H9 (cell line): Measurements from ENCODE around the gene PITX1. TPM values are rescaled to one million over a fixed set of nuclear protein-coding genes. Genes with fewer than 3 reads are reported as not detected.

Experiments
- DNase-seq: peaks from one replicate; pipeline ENCODE4 v3.0.0-alpha.2; 2017
- H2AFZ ChIP-seq: one replicate; pipeline ENCODE4 v1.6.1; 2013; ENCODE audit warnings: mild to moderate bottlenecking, low read length, control low read depth, moderate library complexity
- H2AK5ac ChIP-seq: 2 replicates; pipeline ENCODE4 v1.6.1; 2013; ENCODE audit warnings: low read length, control low read depth, mixed read lengths; ENCODE audit not compliant: insufficient read length
- H2BK120ac ChIP-seq: one replicate; pipeline ENCODE4 v1.6.1; 2013; ENCODE audit warnings: low read depth, mild to moderate bottlenecking, low read length, control low read depth, inconsistent platforms; ENCODE audit not compliant: poor library complexity, severe bottlenecking
- H2BK12ac ChIP-seq: 2 replicates; pipeline ENCODE4 v1.6.1; 2013; ENCODE audit warnings: low read length, control low read depth, mixed read lengths, low read depth; ENCODE audit not compliant: insufficient read length
- H2BK15ac ChIP-seq: 2 replicates; pipeline ENCODE4 v1.6.1; 2013; ENCODE audit warnings: low read depth, low read length, control low read depth
- H2BK20ac ChIP-seq: one replicate; pipeline ENCODE4 v1.6.1; 2013; ENCODE audit warnings: low read depth, mild to moderate bottlenecking, low read length, control low read depth, inconsistent platforms; ENCODE audit not compliant: poor library complexity, severe bottlenecking
- H2BK5ac ChIP-seq: 2 replicates; pipeline ENCODE4 v1.6.1; 2013; ENCODE audit warnings: low read length, control low read depth, mixed read lengths; ENCODE audit not compliant: insufficient read length
- H3K14ac ChIP-seq: 2 replicates; pipeline ENCODE4 v1.6.1; 2013; ENCODE audit warnings: low read length, control low read depth; ENCODE audit not compliant: insufficient read depth
- H3K18ac ChIP-seq: 2 replicates; pipeline ENCODE4 v1.6.1; 2013; ENCODE audit warnings: low read depth, mild to moderate bottlenecking, mixed read lengths, low read length, control low read depth; ENCODE audit not compliant: insufficient read length
- H3K23ac ChIP-seq: 2 replicates; pipeline ENCODE4 v1.6.1; 2013; ENCODE audit warnings: low read length, control low read depth, mixed read lengths, low read depth; ENCODE audit not compliant: insufficient read length
- H3K23me2 ChIP-seq: 2 replicates; pipeline ENCODE4 v1.6.1; 2013; ENCODE audit warnings: low read depth, mild to moderate bottlenecking, mixed read lengths, low read length, control low read depth; ENCODE audit not compliant: insufficient read length, poor library complexity, severe bottlenecking
- H3K27ac ChIP-seq: 2 replicates; pipeline ENCODE4 v1.5.1; 2013; ENCODE audit warnings: low read length, control low read depth, mixed read lengths, low read depth; ENCODE audit not compliant: insufficient read length
- H3K27me3 ChIP-seq: 2 replicates; pipeline ENCODE4 v1.6.1; 2013; ENCODE audit warnings: low read length, control low read depth, inconsistent platforms; ENCODE audit not compliant: insufficient read depth
- H3K4ac ChIP-seq: 2 replicates; pipeline ENCODE4 v1.6.1; 2013; ENCODE audit warnings: low read depth, mild to moderate bottlenecking, control low read depth, inconsistent platforms, low read length, moderate library complexity
- H3K4me1 ChIP-seq: 2 replicates; pipeline ENCODE4 v1.6.1; 2013; ENCODE audit warnings: low read length, control low read depth, inconsistent platforms; ENCODE audit not compliant: insufficient read depth
- H3K4me2 ChIP-seq: 2 replicates; pipeline ENCODE4 v1.6.1; 2013; ENCODE audit warnings: low read length, control low read depth, mixed read lengths; ENCODE audit not compliant: insufficient read length, insufficient read depth
- H3K56ac ChIP-seq: 2 replicates; pipeline ENCODE4 v1.6.1; 2013; ENCODE audit warnings: low read depth, mild to moderate bottlenecking, mixed read lengths, low read length, control low read depth; ENCODE audit not compliant: insufficient read length
- H3K79me1 ChIP-seq: 2 replicates; pipeline ENCODE4 v1.6.1; 2013; ENCODE audit warnings: low read depth, mild to moderate bottlenecking, moderate library complexity, low read length, control low read depth, inconsistent platforms; ENCODE audit not compliant: insufficient read depth, poor library complexity, severe bottlenecking
- H3K79me2 ChIP-seq: 2 replicates; pipeline ENCODE4 v1.6.1; 2013; ENCODE audit warnings: low read length, control low read depth, inconsistent platforms; ENCODE audit not compliant: insufficient read depth
- H3K9ac ChIP-seq: 2 replicates; pipeline ENCODE4 v1.6.1; 2013; ENCODE audit warnings: low read length, control low read depth, mixed read lengths; ENCODE audit not compliant: insufficient read length; ENCODE audit errors: extremely low read depth
- H3K9me3 ChIP-seq: one replicate; pipeline ENCODE4 v1.6.1; 2013; ENCODE audit warnings: low read depth, low read length, inconsistent platforms; ENCODE audit not compliant: control insufficient read depth
- H3T11ph ChIP-seq: one replicate; pipeline ENCODE4 v1.6.1; 2013; ENCODE audit warnings: mild to moderate bottlenecking, low read length, control low read depth, inconsistent platforms
- H4K20me1 ChIP-seq: one replicate; pipeline ENCODE4 v1.6.1; 2013; ENCODE audit not compliant: control insufficient read depth, insufficient read length, insufficient read depth
- H4K5ac ChIP-seq: 2 replicates; pipeline ENCODE4 v1.6.1; 2013; ENCODE audit warnings: low read depth, mild to moderate bottlenecking, mixed read lengths, low read length, control low read depth; ENCODE audit not compliant: insufficient read length
- H4K8ac ChIP-seq: replicated peaks from 2 replicates; pipeline ENCODE4 v1.6.1; 2013; ENCODE audit warnings: low read length, control low read depth, mixed read lengths, low read depth; ENCODE audit not compliant: insufficient read length
- H4K91ac ChIP-seq: 2 replicates; pipeline ENCODE4 v1.6.1; 2013; ENCODE audit warnings: low read depth, mild to moderate bottlenecking, moderate library complexity, mixed read lengths, low read length, control low read depth; ENCODE audit not compliant: insufficient read length
- H3K27ac Mint-ChIP-seq, 3 experiments: 2 replicates in 2 of 3; 3 replicates in 1 of 3; pipeline ENCODE4 v1.8.0; 2020 to 2021; ENCODE audit warnings: mixed read lengths in 3 of 3, mild to moderate bottlenecking in 1 of 3, moderate library complexity in 1 of 3
- H3K27me3 Mint-ChIP-seq: 2 replicates; pipeline ENCODE4 v1.8.0; 2021; ENCODE audit warnings: low read depth, mild to moderate bottlenecking, moderate library complexity, mixed read lengths
- H3K36me3 Mint-ChIP-seq, 3 experiments: 2 replicates in 2 of 3; 3 replicates in 1 of 3; pipeline ENCODE4 v1.8.0; 2020 to 2021; ENCODE audit warnings: low read depth in 3 of 3, mixed read lengths in 3 of 3; ENCODE audit not compliant: insufficient read depth in 1 of 3
- H3K4me1 Mint-ChIP-seq, 2 experiments: 2 replicates each; pipeline ENCODE4 v1.8.0; 2020; ENCODE audit warnings: mixed read lengths in 2 of 2
- H3K4me3 Mint-ChIP-seq, 2 experiments: 2 replicates in 1 of 2; 3 replicates in 1 of 2; pipeline ENCODE4 v1.8.0; 2020 to 2021; ENCODE audit warnings: mild to moderate bottlenecking in 2 of 2, mixed read lengths in 2 of 2, moderate library complexity in 1 of 2
- H3K9me3 Mint-ChIP-seq, 2 experiments: 2 replicates in 1 of 2; 3 replicates in 1 of 2; pipeline ENCODE4 v1.8.0; 2020; ENCODE audit warnings: mild to moderate bottlenecking in 2 of 2, mixed read lengths in 2 of 2, moderate library complexity in 1 of 2
- CTCF ChIP-seq: fragments of 200-600 bp; sonication (generic); conservative IDR thresholded peaks from 3 replicates; pipeline ENCODE4 v1.8.0; 2021; ENCODE audit warnings: antibody characterized with exemption, mild to moderate bottlenecking
- WGBS: extraction: QIAGEN DNeasy Blood & Tissue Kit; methylation state at CpG from one replicate; pipeline ENCODE4 v1.1.7; 2013; ENCODE audit warnings: missing lambda C conversion rate, low lambda C conversion rate, mixed read lengths; ENCODE audit not compliant: insufficient read length; ENCODE audit errors: extremely low coverage; 5-methylcytosine and 5-hydroxymethylcytosine counted together
- total RNA-seq: library from RNA; stranded (reverse); gene quantifications from 2 replicates; pipeline ENCODE4 v1.2.1, GENCODE V29; 2021

PITX1 gene
- total RNA-seq, 1 experiment from 2014 or later: not detected

DNA sequence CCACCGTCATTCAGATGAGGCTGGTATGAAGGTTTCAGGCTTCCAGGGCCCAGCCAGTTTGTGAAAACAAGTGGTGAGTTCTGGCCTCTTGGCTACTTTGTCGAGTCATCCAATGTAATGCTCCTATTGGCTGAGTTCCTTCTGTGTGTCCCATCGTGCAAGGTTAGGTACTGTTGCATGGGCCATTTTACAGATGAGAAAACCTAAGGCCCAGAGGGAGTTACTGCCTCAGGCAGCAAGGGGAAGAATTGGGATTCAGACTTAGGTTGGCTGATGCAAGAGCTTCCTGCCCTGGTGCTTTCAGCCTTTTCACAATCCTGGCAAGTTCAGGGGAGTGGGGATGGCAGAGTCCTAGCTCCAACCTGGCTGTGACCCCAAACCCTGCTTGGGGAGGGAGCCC, 17.4 kb upstream of the PITX1 start:
- H2AK5ac ChIP-seq: no peak overlapping the region
- H3K9me3 ChIP-seq: no peaks in the 10 kb centered on the region
- no peak overlapping the region for H3K27ac ChIP-seq
- no peaks in the 10 kb centered on the region for H3K79me2 ChIP-seq
- no peak overlapping the region for H4K91ac ChIP-seq
- peaks cover 7% of the 10 kb centered on the region for H3K23me2 ChIP-seq
- H3K4me3 Mint-ChIP-seq: no peak overlapping the region
- peaks cover 99% of the 10 kb centered on the region for H3K27me3 Mint-ChIP-seq
- H3K36me3 Mint-ChIP-seq: no peaks in the 10 kb centered on the region
- H3K56ac ChIP-seq: no peak overlapping the region
- H3K9ac ChIP-seq: no peak overlapping the region
- no peak for DNase-seq
- no peak overlapping the region for H2BK15ac ChIP-seq
- no peak overlapping the region for H3K18ac ChIP-seq
- no peaks in the 10 kb centered on the region for H3K79me1 ChIP-seq
- H3K23ac ChIP-seq: no peak overlapping the region
- H2BK5ac ChIP-seq: no peak overlapping the region
- H2AFZ ChIP-seq: no peak overlapping the region
- no peak overlapping the region for H2BK120ac ChIP-seq
- peaks cover 7 to 10% of the 10 kb centered on the region in 2 experiments; a peak in 3 of 4 replicates for H3K4me1 Mint-ChIP-seq
- no peak overlapping the region for H4K8ac ChIP-seq
- no peak overlapping the region for H3K27ac Mint-ChIP-seq
- H2BK12ac ChIP-seq: no peak overlapping the region
- H3K4me2 ChIP-seq: no peak overlapping the region
- no peak overlapping the region for H4K5ac ChIP-seq
- H3K27me3 ChIP-seq: peaks cover 29% of the 10 kb centered on the region; the same call in 1 of the 2 replicates
- no peaks in the 10 kb centered on the region for H4K20me1 ChIP-seq
- WGBS: no CpG with 5 or more reads among the region's 3 CpGs
- no peaks in the 10 kb centered on the region; a peak in 1 of 5 replicates for H3K9me3 Mint-ChIP-seq
- no peak for TF ChIP-seq CTCF
- no peaks in the 10 kb centered on the region for H3K4me1 ChIP-seq
- H3T11ph ChIP-seq: no peak overlapping the region
- no peak overlapping the region for H2BK20ac ChIP-seq
- H3K4ac ChIP-seq: no peak overlapping the region
- H3K14ac ChIP-seq: no peak overlapping the region
